ENCODE measurements around the gene ANKH. TPM values are rescaled to one million over a fixed set of nuclear protein-coding genes. Genes with fewer than 3 reads are reported as not detected.

ANKH gene
- total and polyA plus RNA-seq, 4 experiments from 2014 or later: 34.1 to 165 (median 114) TPM

DNA sequence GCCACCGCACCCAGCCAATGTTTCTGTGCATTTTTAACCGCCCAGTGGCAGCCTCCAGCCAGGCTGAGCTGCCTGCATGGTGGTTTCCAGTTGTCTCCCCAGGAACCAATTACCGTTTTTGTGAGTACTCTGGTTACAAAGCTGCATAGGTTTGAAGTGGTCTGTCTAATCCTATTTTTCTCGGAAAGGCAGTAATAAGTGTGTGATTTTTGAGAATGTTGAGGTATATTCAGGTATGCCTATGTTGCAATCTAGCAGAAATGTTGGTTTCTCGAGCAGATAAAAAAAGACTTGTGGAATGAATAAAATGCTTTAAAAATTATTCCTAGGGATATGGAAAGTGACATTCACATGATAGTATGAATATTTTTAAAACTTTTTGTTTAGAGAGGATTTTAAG is 41.5 kb upstream of the ANKH start:
- CTCF ChIA-PET (ENCODE audit: partially characterized antibody): no interaction called here
- H3K36me3 ChIP-seq (ENCODE audit: insufficient read depth, low read length): no peaks in the 10 kb centered on the region
- H3K27ac ChIP-seq (ENCODE audit: low read depth, low read length): no peak overlapping the region
- no peak overlapping the region for H3K4me3 ChIP-seq (ENCODE audit: low read length in 2 of 2)
- Mint-ChIP-seq H3K4me3 (no peak overlapping the region), H3K27ac (peak overlapping the region in 1 of 7 donors; percentile 21), H3K36me3 (no peaks in the 10 kb centered on the region), H3K4me1 (no peaks in the 10 kb centered on the region), H3K9me3 (peaks cover 0 to 2% (median 0%) of the 10 kb centered on the region in 8 donors), H3K27me3 (peaks cover 1 to 2% of the 10 kb centered on the region in 2 donors)
- POLR2A ChIA-PET (ENCODE audit: partially characterized antibody): no interaction called here
- intact Hi-C loops (cut with micrococcal nuclease): no loop called here
- no peaks in the 10 kb centered on the region for H3K27me3 ChIP-seq (ENCODE audit: insufficient read depth, low read length)
- H3K9me3 ChIP-seq (ENCODE audit: control insufficient read depth in 1 of 2, low read length in 2 of 2): no peaks in the 10 kb centered on the region
- no peak for DNase-seq
- H3K4me1 ChIP-seq (ENCODE audit: insufficient read depth, low read length): no peaks in the 10 kb centered on the region

DNA sequence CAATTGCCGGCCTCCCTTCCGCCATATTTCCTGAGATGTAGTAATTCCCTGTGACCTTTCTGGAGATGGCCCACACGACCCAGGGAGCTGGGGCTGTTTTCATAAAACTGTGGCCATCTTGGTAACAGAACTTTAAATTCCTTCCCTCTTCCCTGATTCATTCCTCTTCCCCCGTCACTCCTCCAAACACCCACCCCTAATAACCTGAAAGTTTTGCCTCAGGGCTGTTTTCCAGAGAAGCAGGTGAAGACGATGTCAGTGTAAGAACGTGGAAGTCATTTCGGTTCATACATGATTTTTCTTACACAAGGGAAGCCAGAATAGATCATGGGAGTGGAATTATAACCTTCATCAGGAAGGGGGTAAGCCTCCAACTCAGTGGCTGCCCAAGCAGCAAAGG is 40.6 kb upstream of the ANKH start:
- intact Hi-C loops (cut with micrococcal nuclease): no loop called here
- no peak overlapping the region for H3K4me3 ChIP-seq (ENCODE audit: low read length in 2 of 2)
- ChIA-PET POLR2A (ENCODE audit: partially characterized antibody) (interaction anchor here (0.6 kb wide), 1 partner anchor 153 kb away, joined by 3 read pairs; no protein-coding TSS in a partner anchor), CTCF (ENCODE audit: partially characterized antibody) (no interaction called here)
- Mint-ChIP-seq H3K27me3 (peaks cover 1 to 2% of the 10 kb centered on the region in 2 donors), H3K27ac (no peak overlapping the region), H3K36me3 (no peaks in the 10 kb centered on the region), H3K4me1 (no peaks in the 10 kb centered on the region), H3K4me3 (no peak overlapping the region), H3K9me3 (peaks cover 0 to 2% (median 0%) of the 10 kb centered on the region in 8 donors)
- H3K27me3 ChIP-seq (ENCODE audit: insufficient read depth, low read length): no peaks in the 10 kb centered on the region
- no peak overlapping the region for H3K27ac ChIP-seq (ENCODE audit: low read depth, low read length)
- no peak for DNase-seq
- H3K4me1 ChIP-seq (ENCODE audit: insufficient read depth, low read length): no peaks in the 10 kb centered on the region
- H3K36me3 ChIP-seq (ENCODE audit: insufficient read depth, low read length): no peaks in the 10 kb centered on the region
- H3K9me3 ChIP-seq (ENCODE audit: control insufficient read depth in 1 of 2, low read length in 2 of 2): no peaks in the 10 kb centered on the region

DNA sequence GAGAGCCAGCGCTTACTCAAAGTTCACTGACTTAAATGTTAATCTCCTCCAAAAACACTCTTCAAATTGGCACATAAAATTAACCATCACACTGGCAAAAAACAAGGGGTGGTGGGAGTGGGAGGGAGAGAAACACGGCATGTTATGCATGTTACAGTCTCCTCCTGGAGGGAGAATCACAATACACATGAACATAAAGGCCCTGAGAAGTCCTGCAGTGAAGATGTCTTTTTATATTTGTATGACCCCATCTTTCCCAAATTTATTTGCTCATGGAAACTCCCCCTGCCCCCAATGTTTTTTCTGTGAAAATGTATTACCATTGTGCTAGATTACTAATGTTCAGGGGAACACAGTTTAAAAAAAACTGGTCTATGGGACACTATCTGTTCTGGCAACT is 37.8 kb upstream of the ANKH start:
- Histone ChIP-seq H3K36me3 (ENCODE audit: insufficient read depth, low read length) (no peaks in the 10 kb centered on the region), H3K27ac (ENCODE audit: low read depth, low read length) (no peak overlapping the region), H3K9me3 (ENCODE audit: control insufficient read depth in 1 of 2, low read length in 2 of 2) (no peaks in the 10 kb centered on the region), H3K4me3 (ENCODE audit: low read length in 2 of 2) (no peak overlapping the region), H3K27me3 (ENCODE audit: insufficient read depth, low read length) (no peaks in the 10 kb centered on the region), H3K4me1 (ENCODE audit: insufficient read depth, low read length) (no peaks in the 10 kb centered on the region)
- no peaks in the 10 kb centered on the region for H3K4me1 Mint-ChIP-seq
- H3K27me3 Mint-ChIP-seq: peaks cover 1 to 2% of the 10 kb centered on the region in 2 donors
- peaks cover 0 to 2% (median 0%) of the 10 kb centered on the region in 8 donors for H3K9me3 Mint-ChIP-seq
- ChIA-PET POLR2A (ENCODE audit: partially characterized antibody) (no interaction called here), CTCF (ENCODE audit: partially characterized antibody) (no interaction called here)
- no peak overlapping the region for H3K4me3 Mint-ChIP-seq
- no peaks in the 10 kb centered on the region for H3K36me3 Mint-ChIP-seq
- H3K27ac Mint-ChIP-seq: no peak overlapping the region
- intact Hi-C loops (cut with micrococcal nuclease): no loop called here
- DNase-seq: no peak

- H3K4me1 ChIP-seq (ENCODE audit: insufficient read depth, low read length): no peaks in the 10 kb centered on the region
- peaks cover 1 to 2% of the 10 kb centered on the region in 2 donors for H3K27me3 Mint-ChIP-seq
- no peak overlapping the region for H3K4me3 Mint-ChIP-seq
- no peaks in the 10 kb centered on the region for H3K9me3 Mint-ChIP-seq
- H3K27me3 ChIP-seq (ENCODE audit: insufficient read depth, low read length): no peaks in the 10 kb centered on the region
- no peak overlapping the region for H3K27ac Mint-ChIP-seq
- H3K36me3 ChIP-seq (ENCODE audit: insufficient read depth, low read length): no peaks in the 10 kb centered on the region
- ChIA-PET CTCF (ENCODE audit: partially characterized antibody) (no interaction called here), POLR2A (ENCODE audit: partially characterized antibody) (no interaction called here)
- no peak for DNase-seq
- H3K4me3 ChIP-seq (ENCODE audit: low read length in 2 of 2): no peak overlapping the region
- H3K27ac ChIP-seq (ENCODE audit: low read depth, low read length): no peak overlapping the region
- no peaks in the 10 kb centered on the region for H3K4me1 Mint-ChIP-seq
- H3K9me3 ChIP-seq (ENCODE audit: control insufficient read depth in 1 of 2, low read length in 2 of 2): no peaks in the 10 kb centered on the region
- intact Hi-C loops (cut with micrococcal nuclease): no loop called here
- H3K36me3 Mint-ChIP-seq: no peaks in the 10 kb centered on the region
Observed at GRCh38 chr5:14908172-14908571, 36.6 kb upstream of the ANKH start.

- Histone ChIP-seq H3K4me3 (ENCODE audit: low read length in 2 of 2) (no peak overlapping the region), H3K36me3 (ENCODE audit: insufficient read depth, low read length) (no peaks in the 10 kb centered on the region), H3K9me3 (ENCODE audit: control insufficient read depth in 1 of 2, low read length in 2 of 2) (no peaks in the 10 kb centered on the region), H3K27ac (ENCODE audit: low read depth, low read length) (no peak overlapping the region), H3K4me1 (ENCODE audit: insufficient read depth, low read length) (no peaks in the 10 kb centered on the region), H3K27me3 (ENCODE audit: insufficient read depth, low read length) (no peaks in the 10 kb centered on the region)
- intact Hi-C loops (cut with micrococcal nuclease): no loop called here
- Mint-ChIP-seq H3K4me1 (peaks cover 0 to under 1% (median 0%) of the 10 kb centered on the region in 4 donors), H3K4me3 (no peak overlapping the region), H3K9me3 (no peaks in the 10 kb centered on the region), H3K36me3 (no peaks in the 10 kb centered on the region), H3K27me3 (peaks cover 1 to 2% of the 10 kb centered on the region in 2 donors), H3K27ac (no peak overlapping the region)
- ChIA-PET POLR2A (ENCODE audit: partially characterized antibody) (interaction anchor here (0.8 kb wide), 1 partner anchor 78 kb away, joined by 3 read pairs; no protein-coding TSS in a partner anchor), CTCF (ENCODE audit: partially characterized antibody) (no interaction called here)
- DNase-seq: no peak
Observed at GRCh38 chr5:14906628-14907027, 35.0 kb upstream of the ANKH start.

- Mint-ChIP-seq H3K4me1 (peaks cover 0 to 2% (median 0%) of the 10 kb centered on the region in 4 donors), H3K4me3 (no peak overlapping the region), H3K36me3 (no peaks in the 10 kb centered on the region), H3K27me3 (peaks cover 0 to 2% of the 10 kb centered on the region in 2 donors), H3K27ac (no peak overlapping the region), H3K9me3 (peaks cover 0 to 1% (median 0%) of the 10 kb centered on the region in 8 donors)
- intact Hi-C loops (cut with micrococcal nuclease): no loop called here
- Histone ChIP-seq H3K36me3 (ENCODE audit: insufficient read depth, low read length) (no peaks in the 10 kb centered on the region), H3K4me3 (ENCODE audit: low read length in 2 of 2) (no peak overlapping the region), H3K4me1 (ENCODE audit: insufficient read depth, low read length) (no peaks in the 10 kb centered on the region), H3K27ac (ENCODE audit: low read depth, low read length) (no peak overlapping the region), H3K9me3 (ENCODE audit: control insufficient read depth in 1 of 2, low read length in 2 of 2) (no peaks in the 10 kb centered on the region), H3K27me3 (ENCODE audit: insufficient read depth, low read length) (no peaks in the 10 kb centered on the region)
- ChIA-PET CTCF (ENCODE audit: partially characterized antibody) (interaction anchor here (0.5 kb wide), 1 partner anchor 913 kb away, joined by 3 read pairs; no protein-coding TSS in a partner anchor), POLR2A (ENCODE audit: partially characterized antibody) (no interaction called here)
- no peak for DNase-seq
Observed at GRCh38 chr5:14902826-14903560, 31.4 kb upstream of the ANKH start.

GRCh38 chr5:14901462-14902051 is 30.0 kb upstream of the ANKH start:
- intact Hi-C loops (cut with micrococcal nuclease): no loop called here
- POLR2A ChIA-PET (ENCODE audit: partially characterized antibody): no interaction called here

More at GRCh38 chr5:14901462-14902051, 30.0 kb upstream of the ANKH start:
- Mint-ChIP-seq H3K27me3 (peaks cover 0 to 2% of the 10 kb centered on the region in 2 donors), H3K4me3 (no peak overlapping the region), H3K27ac (peak overlapping the region in 1 of 7 donors; percentile 43), H3K9me3 (peaks cover 0 to 1% (median 0%) of the 10 kb centered on the region in 8 donors), H3K36me3 (no peaks in the 10 kb centered on the region), H3K4me1 (peaks cover 0 to 2% (median 0%) of the 10 kb centered on the region in 4 donors)
- no peaks in the 10 kb centered on the region for H3K9me3 ChIP-seq (ENCODE audit: control insufficient read depth in 1 of 2, low read length in 2 of 2)
- H3K4me1 ChIP-seq (ENCODE audit: insufficient read depth, low read length): no peaks in the 10 kb centered on the region
- H3K4me3 ChIP-seq (ENCODE audit: low read length in 2 of 2): no peak overlapping the region
- no peaks in the 10 kb centered on the region for H3K27me3 ChIP-seq (ENCODE audit: insufficient read depth, low read length)
- no peak for DNase-seq
- no peak overlapping the region for H3K27ac ChIP-seq (ENCODE audit: low read depth, low read length)
- H3K36me3 ChIP-seq (ENCODE audit: insufficient read depth, low read length): no peaks in the 10 kb centered on the region
- CTCF ChIA-PET (ENCODE audit: partially characterized antibody): no interaction called here
